Right lobe of liver (tissue), 6 donors: ENCODE results near the gene SLC35E2B. TPM values are rescaled to one million over a fixed set of nuclear protein-coding genes. Genes with fewer than 3 reads are reported as not detected.
A peak's percentile ranks its signal among the peaks of the same experiment; 100 is the strongest.

Source experiments
- ATAC-seq, 4 donors: fragments of 200-7000 bp; cut with Tn5 transposase; one replicate each; pipeline ENCODE4 v1.9.1; 2020; ENCODE audit warnings: mild to moderate bottlenecking in 4 of 4, moderate library complexity in 4 of 4
- DNase-seq, 3 donors: peaks; one replicate each; pipeline ENCODE4 v3.0.0-alpha.2; 2020
- H3K27ac ChIP-seq, 3 donors: fragments of 200-600 bp; one replicate each; pipeline ENCODE4 v1.8.0; 2022
- H3K27me3 ChIP-seq, 2 donors: fragments of 200-600 bp; one replicate each; pipeline ENCODE4 v1.8.0; 2022
- H3K36me3 ChIP-seq, 4 donors: fragments of 200-600 bp; sonication (generic) in 1 of 4; one replicate each; pipeline versions ENCODE4 v1.5.1 to v1.8.0; 2017 to 2022; ENCODE audit warnings: control low read depth in 1 of 4
- H3K4me1 ChIP-seq, 4 donors: fragments of 200-600 bp; sonication (generic) in 1 of 4; one replicate each; pipeline versions ENCODE4 v1.5.1 to v1.8.0; 2017 to 2022; ENCODE audit warnings: control low read depth in 1 of 4
- H3K4me3 ChIP-seq, 3 donors: fragments of 200-600 bp; one replicate each; pipeline ENCODE4 v1.8.0; 2022
- H3K9me3 ChIP-seq, 4 donors: fragments of 200-600 bp; sonication (generic) in 1 of 4; one replicate each; pipeline versions ENCODE4 v1.5.1 to v1.8.0; 2017 to 2022; ENCODE audit warnings: control low read depth in 1 of 4
- POLR2A ChIP-seq: fragments of 450-650 bp; IDR thresholded peaks from one replicate; pipeline ENCODE4 v1.6.1; 2017; ENCODE audit warnings: antibody characterized with exemption, mild to moderate bottlenecking
- WGBS: methylation state at CpG from one replicate; pipeline ENCODE4 v1.1.6; 2018; ENCODE audit warnings: low coverage, low lambda C conversion rate; ENCODE audit not compliant: insufficient coverage; ENCODE audit errors: missing lambda C conversion rate; 5-methylcytosine and 5-hydroxymethylcytosine counted together
- intact Hi-C, 2 donors: fragments of 100-400 bp; cut with DNase I; formaldehyde crosslinking; loops; one replicate each; pipeline versions ENCODE4 v1.11.2 to v1.14.1; 2022
- total RNA-seq, 6 experiments: library from RNA; depleted of rRNA in 2 of 6; stranded (reverse); fragments of >200 nt in 2 of 6; fragmentation: NEBNext Ultra II Directional in 3 of 6; extraction: Animal tissue kit (Norgen Biotek cat#: 25700) in 3 of 6; gene quantifications; one replicate each; pipeline versions ENCODE4 v1.1.0 to v1.2.4, GENCODE V29; 2016 to 2023
- TF ChIP-seq, protein P1 (sequence below), 4 donors: fragments of 200-600 bp in 3 of 4; fragments of 450-650 bp in 1 of 4; IDR thresholded peaks; one replicate each; pipeline versions ENCODE4 v1.5.1 to v1.8.0; 2016 to 2022; ENCODE audit warnings: antibody characterized with exemption in 4 of 4, mild to moderate bottlenecking in 2 of 4
- donor health status: DM: no; HTN: yes; CAD: no.
- donor health status: DM: no; HTN: no; CAD: no.
- donor health status: DM: no; HTN: no; CAD: no.
- donor health status: DM: no; HTN: yes; CAD: no.
- donor health status: DM: no; HTN: yes; CAD: no.

Gene SLC35E2B
- total RNA-seq, 6 experiments from 2014 or later: 13.4 to 19.9 (median 17.0) TPM

DNA sequence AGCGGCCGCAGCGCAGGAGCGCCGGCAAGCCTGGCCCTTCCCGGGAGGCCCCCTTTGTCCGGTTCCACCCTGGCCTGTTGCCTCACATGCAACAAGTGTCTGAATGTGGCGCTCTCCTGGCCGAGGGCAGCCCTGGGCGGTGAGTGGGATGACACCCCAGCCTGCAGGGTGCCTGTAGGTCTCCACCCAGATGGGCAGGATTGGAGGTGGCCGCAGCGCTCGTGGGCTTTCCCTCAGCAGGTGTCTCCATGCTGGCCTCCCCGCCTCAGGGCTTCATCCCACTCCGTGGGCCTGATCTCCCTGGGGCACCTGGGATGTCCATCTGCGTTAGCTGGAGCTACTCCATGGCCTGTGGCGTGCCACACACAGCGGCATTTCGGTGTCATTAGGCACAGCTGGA, 75.8 kb downstream of the SLC35E2B start:
- DNase-seq: peak in 2 of 3 donors; percentile 31 to 60
- H3K4me1 ChIP-seq: peaks cover 0 to 27% (median 9%) of the 10 kb centered on the region in 4 donors
- no peaks in the 10 kb centered on the region for H3K27me3 ChIP-seq
- no peak overlapping the region for H3K27ac ChIP-seq
- TF ChIP-seq, protein P1, sequence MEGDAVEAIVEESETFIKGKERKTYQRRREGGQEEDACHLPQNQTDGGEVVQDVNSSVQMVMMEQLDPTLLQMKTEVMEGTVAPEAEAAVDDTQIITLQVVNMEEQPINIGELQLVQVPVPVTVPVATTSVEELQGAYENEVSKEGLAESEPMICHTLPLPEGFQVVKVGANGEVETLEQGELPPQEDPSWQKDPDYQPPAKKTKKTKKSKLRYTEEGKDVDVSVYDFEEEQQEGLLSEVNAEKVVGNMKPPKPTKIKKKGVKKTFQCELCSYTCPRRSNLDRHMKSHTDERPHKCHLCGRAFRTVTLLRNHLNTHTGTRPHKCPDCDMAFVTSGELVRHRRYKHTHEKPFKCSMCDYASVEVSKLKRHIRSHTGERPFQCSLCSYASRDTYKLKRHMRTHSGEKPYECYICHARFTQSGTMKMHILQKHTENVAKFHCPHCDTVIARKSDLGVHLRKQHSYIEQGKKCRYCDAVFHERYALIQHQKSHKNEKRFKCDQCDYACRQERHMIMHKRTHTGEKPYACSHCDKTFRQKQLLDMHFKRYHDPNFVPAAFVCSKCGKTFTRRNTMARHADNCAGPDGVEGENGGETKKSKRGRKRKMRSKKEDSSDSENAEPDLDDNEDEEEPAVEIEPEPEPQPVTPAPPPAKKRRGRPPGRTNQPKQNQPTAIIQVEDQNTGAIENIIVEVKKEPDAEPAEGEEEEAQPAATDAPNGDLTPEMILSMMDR (IDR thresholded peaks at IDR 0.05): no peak
- TF ChIP-seq POLR2A: no peak
- H3K36me3 ChIP-seq: no peaks in the 10 kb centered on the region
- no CpG with 5 or more reads among the region's 19 CpGs for WGBS
- intact Hi-C loops: no loop called here
- H3K9me3 ChIP-seq: no peaks in the 10 kb centered on the region
- no peak for ATAC-seq
- H3K4me3 ChIP-seq: peak overlapping the region; percentile 83 to 100 (median 99)

DNA sequence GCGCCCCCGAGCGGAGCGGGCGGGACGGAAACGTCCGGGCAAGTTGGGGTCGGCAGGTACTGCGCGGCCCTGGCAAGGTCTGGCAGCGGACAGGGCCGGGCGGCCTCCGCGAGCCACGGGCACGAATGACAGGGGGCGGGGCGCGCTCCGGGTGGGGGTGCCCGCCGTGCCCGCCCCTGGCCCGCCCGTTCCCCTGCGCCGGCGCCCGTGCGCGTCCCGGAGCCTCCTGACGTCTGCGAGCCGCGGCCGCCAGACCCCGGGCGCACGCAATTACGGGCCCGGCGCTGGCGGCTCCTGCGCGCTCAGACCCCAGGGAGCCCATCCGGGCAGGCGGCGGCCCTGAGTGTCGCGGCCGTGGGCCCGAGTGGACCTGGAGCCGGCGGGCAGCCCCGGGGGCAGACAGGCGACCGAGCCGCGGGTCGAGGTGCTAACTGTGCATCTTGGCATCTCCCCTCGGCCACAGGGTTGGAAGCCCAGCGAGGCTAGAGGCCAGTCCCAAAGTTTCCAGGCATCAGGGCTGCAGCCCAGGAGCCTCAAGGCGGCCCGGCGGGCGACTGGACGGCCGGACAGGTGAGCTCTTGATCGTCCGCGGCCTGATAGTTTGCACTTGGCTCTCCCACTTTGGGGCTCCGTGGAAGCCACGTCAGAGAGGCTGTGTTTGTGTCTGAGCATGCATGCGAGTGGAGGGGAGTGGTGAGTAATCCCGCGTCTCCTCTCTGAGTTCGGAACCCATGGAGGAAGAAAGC, 76.4 kb downstream of the SLC35E2B start:
- intact Hi-C loops: no loop called here
- TF ChIP-seq POLR2A: no peak
- TF ChIP-seq, protein P1 (IDR thresholded peaks at IDR 0.05): no peak
- Histone ChIP-seq H3K27ac (peak overlapping the region; percentile 95 to 100 (median 99)), H3K27me3 (no peaks in the 10 kb centered on the region), H3K4me1 (peaks cover 0 to 30% (median 9%) of the 10 kb centered on the region in 4 donors), H3K4me3 (peak overlapping the region; percentile 83 to 100 (median 99)), H3K36me3 (no peaks in the 10 kb centered on the region), H3K9me3 (no peaks in the 10 kb centered on the region)
- peak; percentile 5 to 24 (median 16) for ATAC-seq
- 33% methylated on average over 5 of the region's 80 CpGs for WGBS
- peak; percentile 66 to 69 (median 67) for DNase-seq

DNA sequence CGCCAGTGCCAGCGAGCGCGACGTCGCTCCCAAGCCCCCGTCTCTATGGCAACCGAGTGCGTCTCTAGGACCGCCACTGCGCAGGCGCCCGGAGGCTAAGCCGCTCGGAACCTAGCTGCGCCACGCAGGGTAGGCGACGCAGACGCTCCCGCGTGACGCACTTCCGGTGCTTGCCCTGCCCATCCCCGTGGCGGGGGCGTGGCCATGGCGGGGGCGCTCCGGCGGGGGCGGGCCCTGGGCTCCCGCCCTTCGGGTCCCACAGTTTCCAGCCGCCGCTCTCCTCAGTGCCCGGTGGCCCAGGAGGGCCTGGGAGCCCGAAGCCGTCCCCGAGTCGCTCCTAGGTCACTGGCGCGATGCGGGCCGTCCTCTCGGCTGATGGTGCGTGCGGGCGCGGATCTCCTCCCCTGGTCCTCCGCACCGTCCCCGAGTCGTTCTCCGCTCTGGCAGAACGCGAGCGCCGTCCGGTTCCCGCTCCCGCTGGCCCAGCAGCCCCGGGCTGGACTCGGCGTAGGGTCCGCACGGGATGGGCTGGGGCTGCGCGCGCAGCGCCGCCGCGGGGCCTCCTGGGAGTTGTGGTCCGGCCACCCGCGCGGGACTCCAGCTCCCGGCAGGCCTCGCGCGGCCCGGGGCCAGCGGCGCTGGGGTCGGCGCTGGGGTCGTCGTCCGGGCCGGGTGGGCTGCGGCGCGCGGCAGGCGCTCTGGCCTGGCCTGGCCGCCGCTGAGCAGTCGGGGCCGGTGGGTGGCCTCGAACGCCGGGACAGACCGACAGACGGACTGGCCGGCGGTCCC, 77.1 kb downstream of the SLC35E2B start, which contains the start of gene MIB2:
TSS of gene MIB2 (plus strand) at position 245 of the 789 bp plus-strand sequence. CDS start 7,953 bp downstream, outside the sequence.
- no peaks in the 10 kb centered on the region for H3K27me3 ChIP-seq
- H3K9me3 ChIP-seq: no peaks in the 10 kb centered on the region
- DNase-seq: peak; percentile 98
- WGBS: 0% methylated on average over 8 of the region's 107 CpGs
- intact Hi-C loops: no loop called here
- H3K27ac ChIP-seq: peak within 1 kb of the TSS; percentile 95 to 100 (median 99)
- TF ChIP-seq, protein P1 (IDR thresholded peaks at IDR 0.05): no peak
- peak; percentile 83 for TF ChIP-seq POLR2A
- no peaks in the 10 kb centered on the region for H3K36me3 ChIP-seq
- peak; percentile 91 to 95 (median 94) for ATAC-seq
- peak within 1 kb of the TSS; percentile 83 to 100 (median 99) for H3K4me3 ChIP-seq
- peaks cover 0 to 37% (median 12%) of the 10 kb centered on the region in 4 donors for H3K4me1 ChIP-seq

DNA sequence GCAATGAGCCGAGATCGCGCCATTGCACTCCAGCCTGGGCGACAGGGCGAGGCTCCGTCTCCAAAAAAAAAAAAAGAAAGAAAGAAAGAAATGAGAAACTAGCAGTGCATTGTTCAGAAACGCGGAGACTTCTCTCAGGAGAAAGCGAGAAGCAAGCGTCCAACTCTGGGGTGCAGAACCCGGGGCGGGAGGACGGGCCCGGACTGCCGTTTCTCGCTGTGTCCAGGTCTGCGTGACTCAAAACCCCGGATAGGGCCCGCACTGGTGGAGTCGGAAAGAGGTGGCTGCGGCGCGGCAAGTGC, 77.7 kb downstream of the SLC35E2B start:
- WGBS: 0% methylated on average over 7 of the region's 23 CpGs
- Histone ChIP-seq H3K4me3 (peak overlapping the region; percentile 83 to 100 (median 99)), H3K36me3 (no peaks in the 10 kb centered on the region), H3K27ac (peak overlapping the region; percentile 95 to 100 (median 99)), H3K4me1 (peaks cover 0 to 37% (median 13%) of the 10 kb centered on the region in 4 donors), H3K27me3 (no peaks in the 10 kb centered on the region), H3K9me3 (no peaks in the 10 kb centered on the region)
- TF ChIP-seq, protein P1 (IDR thresholded peaks at IDR 0.05): no peak
- TF ChIP-seq POLR2A: no peak
- ATAC-seq: no peak
- intact Hi-C loops: no loop called here
- no peak for DNase-seq
